HepG2 (cell line): ENCODE data around the gene MIB2. TPM values are rescaled to one million over a fixed set of nuclear protein-coding genes. Genes with fewer than 3 reads are reported as not detected.

Source experiments
- BCL6 ChIP-seq: IDR thresholded peaks from 2 replicates; pipeline ENCODE4 v1.6.1; 2016; ENCODE audit warnings: missing genetic modification reagents, missing compliant biosample characterization
- CBX2 ChIP-seq, 2 experiments: fragments of 200-600 bp in 1 of 2; sonication (generic); formaldehyde crosslinking in 1 of 2; IDR thresholded peaks; 2 replicates each; pipeline versions ENCODE4 v1.7.0 to v1.8.1; 2018 to 2022; ENCODE audit warnings: low read depth in 2 of 2, low read length in 1 of 2, mild to moderate bottlenecking in 1 of 2, missing genetic modification reagents in 1 of 2
- EED ChIP-seq: sonication (generic); formaldehyde crosslinking; IDR thresholded peaks from 2 replicates; pipeline ENCODE4 v1.5.0; 2020; ENCODE audit warnings: mild to moderate bottlenecking, missing genetic modification reagents
- ELF1 ChIP-seq: sonication (generic); formaldehyde crosslinking; IDR thresholded peaks from 2 replicates; pipeline ENCODE4 v1.4.0; 2020; ENCODE audit warnings: missing genetic modification reagents
- FOSL1 ChIP-seq: sonication (generic); formaldehyde crosslinking; IDR thresholded peaks from 2 replicates; pipeline ENCODE4 v1.9.0; 2021; ENCODE audit warnings: missing genetic modification reagents, borderline replicate concordance
- HDAC1 ChIP-seq: sonication (generic); formaldehyde crosslinking; IDR thresholded peaks from 2 replicates; pipeline ENCODE4 v1.5.1; 2020; ENCODE audit warnings: mild to moderate bottlenecking, missing genetic modification reagents
- HIVEP1 ChIP-seq: sonication (generic); formaldehyde crosslinking; IDR thresholded peaks from 2 replicates; pipeline ENCODE4 v1.4.0; 2020; ENCODE audit warnings: mild to moderate bottlenecking, missing genetic modification reagents
- JUNB ChIP-seq: sonication (generic); formaldehyde crosslinking; IDR thresholded peaks from 2 replicates; pipeline ENCODE4 v1.8.0; 2022; ENCODE audit warnings: missing genetic modification reagents, mild to moderate bottlenecking, borderline replicate concordance
- MAZ ChIP-seq, 2 experiments: sonication (generic) in 1 of 2; formaldehyde crosslinking in 1 of 2; IDR thresholded peaks; 2 replicates each; pipeline versions ENCODE4 v1.5.0 to v1.6.1; 2012 to 2020; ENCODE audit warnings: low read depth in 2 of 2, mild to moderate bottlenecking in 2 of 2, borderline replicate concordance in 1 of 2, improper control_type of control experiment in 1 of 2, low read length in 1 of 2, missing genetic modification reagents in 1 of 2, moderate library complexity in 1 of 2
- MTA1 ChIP-seq: sonication (generic); formaldehyde crosslinking; IDR thresholded peaks from 2 replicates; pipeline ENCODE4 v1.4.0; 2020; ENCODE audit warnings: missing genetic modification reagents, mild to moderate bottlenecking, borderline replicate concordance
- ZBTB10 ChIP-seq: sonication (generic); formaldehyde crosslinking; IDR thresholded peaks from 2 replicates; pipeline ENCODE4 v1.4.0; 2020; ENCODE audit warnings: missing genetic modification reagents, borderline replicate concordance
- ZC3H13 ChIP-seq: sonication (generic); formaldehyde crosslinking; IDR thresholded peaks from 2 replicates; pipeline ENCODE4 v1.8.1; 2023; ENCODE audit warnings: mild to moderate bottlenecking, missing genetic modification reagents, moderate library complexity
- ZKSCAN1 ChIP-seq: fragments of 150-350 bp; IDR thresholded peaks from 2 replicates; pipeline ENCODE4 v1.6.1; 2014; ENCODE audit warnings: low read length
- ZNF260 ChIP-seq: sonication (generic); formaldehyde crosslinking; IDR thresholded peaks from 2 replicates; pipeline ENCODE4 v1.4.0; 2020; ENCODE audit warnings: missing genetic modification reagents, low read depth, mild to moderate bottlenecking, borderline replicate concordance
- ZNF292 ChIP-seq: sonication (generic); formaldehyde crosslinking; IDR thresholded peaks from 2 replicates; pipeline ENCODE4 v1.8.1; 2022; ENCODE audit warnings: mild to moderate bottlenecking, low read depth, missing genetic modification reagents, borderline replicate concordance
- ZNF296 ChIP-seq: sonication (generic); formaldehyde crosslinking; conservative IDR thresholded peaks from 2 replicates; pipeline ENCODE4 v1.5.0; 2020; ENCODE audit warnings: mild to moderate bottlenecking, missing genetic modification reagents
- ZNF589 ChIP-seq: sonication (generic); formaldehyde crosslinking; conservative IDR thresholded peaks from 2 replicates; pipeline ENCODE4 v1.8.0; 2022; ENCODE audit warnings: mild to moderate bottlenecking, moderate library complexity, missing genetic modification reagents
- ZNF605 ChIP-seq: sonication (generic); formaldehyde crosslinking; IDR thresholded peaks from 2 replicates; pipeline ENCODE4 v1.8.0; 2022; ENCODE audit warnings: mild to moderate bottlenecking, missing genetic modification reagents
- ZNF790 ChIP-seq: sonication (generic); formaldehyde crosslinking; IDR thresholded peaks from 2 replicates; pipeline ENCODE4 v1.8.0; 2022; ENCODE audit warnings: missing genetic modification reagents, mild to moderate bottlenecking, borderline replicate concordance
- polyA plus RNA-seq, 8 experiments: library from polyadenylated mRNA; depleted of rRNA in 3 of 8; stranded (reverse) in 7 of 8; unstranded in 1 of 8; fragments of >200 nt; fragmentation: Illumina TruSeq in 4 of 8; extraction: Trizol in 4 of 8; gene quantifications; 2 replicates each; pipeline versions ENCODE4 v1.2.1 to v1.2.3, GENCODE V29; 2011 to 2016; ENCODE audit warnings: low read depth in 4 of 8, missing spikeins in 1 of 8, mixed read lengths in 1 of 8; ENCODE audit not compliant: insufficient read depth in 1 of 8
- total RNA-seq, 5 experiments: library from RNA; depleted of rRNA; stranded (reverse); fragments of >200 nt; fragmentation: Illumina TruSeq; extraction: Trizol; gene quantifications; 2 replicates each; pipeline ENCODE4 v1.2.3, GENCODE V29; 2016; ENCODE audit warnings: low read depth in 1 of 5
- TF ChIP-seq, protein P1 (sequence below): sonication (generic); formaldehyde crosslinking; conservative IDR thresholded peaks from 2 replicates; pipeline ENCODE4 v1.8.1; 2023; ENCODE audit warnings: missing genetic modification reagents
- TF ChIP-seq, protein P2 (sequence below): sonication (generic); formaldehyde crosslinking; IDR thresholded peaks from 2 replicates; pipeline ENCODE4 v1.4.0; 2020; ENCODE audit warnings: missing genetic modification reagents

Gene MIB2
- total and polyA plus RNA-seq, 2 of the 13 experiments (the other 11 are each of a cell fraction or from before 2014, with no cell fraction given) = 19.9 to 30.4 TPM

DNA sequence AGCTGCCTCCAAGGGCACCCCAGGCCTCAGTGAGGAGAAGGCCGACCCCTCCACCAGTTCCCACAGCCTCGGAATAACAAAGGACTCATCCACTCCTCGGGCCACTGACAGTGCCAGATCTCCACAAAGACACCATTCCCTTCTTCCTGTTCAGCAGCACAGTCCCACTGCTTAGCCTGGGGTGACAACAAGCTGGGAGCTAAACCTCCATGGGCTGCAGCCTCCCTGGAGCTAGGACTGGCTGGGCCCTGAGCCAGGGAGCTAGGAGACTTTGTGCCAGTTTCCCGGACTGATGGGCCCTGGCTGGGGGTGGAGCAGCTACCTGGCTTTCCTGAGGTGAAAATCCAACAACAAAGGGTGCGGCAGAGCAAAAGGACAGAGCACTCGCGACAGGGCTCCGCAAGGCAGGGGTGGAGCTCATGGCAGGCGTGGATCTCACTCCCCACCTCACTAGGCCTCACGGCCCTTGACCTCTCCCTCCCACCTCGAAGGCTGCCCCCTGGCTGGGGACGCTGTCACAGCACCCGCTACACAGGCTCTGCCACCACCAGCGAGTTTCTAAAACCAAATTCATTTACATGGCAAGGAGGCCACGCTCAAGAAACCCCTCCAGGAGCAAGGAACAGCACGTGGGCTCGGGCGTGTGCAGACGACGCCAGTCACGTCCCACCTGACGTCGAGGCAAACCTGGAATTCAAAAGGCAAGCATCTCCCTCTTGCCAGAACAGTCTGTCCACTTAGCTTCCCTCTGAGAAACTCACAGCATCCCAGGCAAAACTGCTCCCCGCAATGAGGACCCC, 63.5 kb downstream of the MIB2 start (continued):
- TF ChIP-seq, protein P1, sequence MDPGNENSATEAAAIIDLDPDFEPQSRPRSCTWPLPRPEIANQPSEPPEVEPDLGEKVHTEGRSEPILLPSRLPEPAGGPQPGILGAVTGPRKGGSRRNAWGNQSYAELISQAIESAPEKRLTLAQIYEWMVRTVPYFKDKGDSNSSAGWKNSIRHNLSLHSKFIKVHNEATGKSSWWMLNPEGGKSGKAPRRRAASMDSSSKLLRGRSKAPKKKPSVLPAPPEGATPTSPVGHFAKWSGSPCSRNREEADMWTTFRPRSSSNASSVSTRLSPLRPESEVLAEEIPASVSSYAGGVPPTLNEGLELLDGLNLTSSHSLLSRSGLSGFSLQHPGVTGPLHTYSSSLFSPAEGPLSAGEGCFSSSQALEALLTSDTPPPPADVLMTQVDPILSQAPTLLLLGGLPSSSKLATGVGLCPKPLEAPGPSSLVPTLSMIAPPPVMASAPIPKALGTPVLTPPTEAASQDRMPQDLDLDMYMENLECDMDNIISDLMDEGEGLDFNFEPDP (CRISPR knock-in tag) = no peak
- no peak for TF ChIP-seq ZNF260 (CRISPR knock-in tag)
- 0 out of 2 replicates have a peak, but pooled peaks have one; percentile 49 for TF ChIP-seq ZC3H13
- TF ChIP-seq ZBTB10 (CRISPR knock-in tag) = no peak
- no peak for TF ChIP-seq ZKSCAN1
- TF ChIP-seq ZNF292 (CRISPR knock-in tag) = no peak; the same call in 1 of the 2 replicates
- TF ChIP-seq MAZ (IDR thresholded peaks at IDR 0.05; ENCODE audit: borderline replicate concordance, low read depth, low read length) = peak; percentile 70; the same call in 1 of the 2 replicates
- TF ChIP-seq MAZ (CRISPR knock-in tag; IDR thresholded peaks at IDR 0.05; ENCODE audit: low read depth) = peak; percentile 50; the same call in 1 of the 2 replicates
- TF ChIP-seq CBX2 (IDR thresholded peaks at IDR 0.05; ENCODE audit: low read depth, low read length) = no peak
- no peak for TF ChIP-seq CBX2 (CRISPR knock-in tag; IDR thresholded peaks at IDR 0.05; ENCODE audit: low read depth)
- peak; percentile 48 for TF ChIP-seq ELF1 (CRISPR knock-in tag)
- peak; percentile 75 for TF ChIP-seq HDAC1 (CRISPR knock-in tag)
- no peak for TF ChIP-seq ZNF790 (CRISPR knock-in tag)
- no peak for TF ChIP-seq FOSL1 (CRISPR knock-in tag)
- peak; percentile 96; the same call in 1 of the 2 replicates for TF ChIP-seq MTA1
- TF ChIP-seq, protein P2, sequence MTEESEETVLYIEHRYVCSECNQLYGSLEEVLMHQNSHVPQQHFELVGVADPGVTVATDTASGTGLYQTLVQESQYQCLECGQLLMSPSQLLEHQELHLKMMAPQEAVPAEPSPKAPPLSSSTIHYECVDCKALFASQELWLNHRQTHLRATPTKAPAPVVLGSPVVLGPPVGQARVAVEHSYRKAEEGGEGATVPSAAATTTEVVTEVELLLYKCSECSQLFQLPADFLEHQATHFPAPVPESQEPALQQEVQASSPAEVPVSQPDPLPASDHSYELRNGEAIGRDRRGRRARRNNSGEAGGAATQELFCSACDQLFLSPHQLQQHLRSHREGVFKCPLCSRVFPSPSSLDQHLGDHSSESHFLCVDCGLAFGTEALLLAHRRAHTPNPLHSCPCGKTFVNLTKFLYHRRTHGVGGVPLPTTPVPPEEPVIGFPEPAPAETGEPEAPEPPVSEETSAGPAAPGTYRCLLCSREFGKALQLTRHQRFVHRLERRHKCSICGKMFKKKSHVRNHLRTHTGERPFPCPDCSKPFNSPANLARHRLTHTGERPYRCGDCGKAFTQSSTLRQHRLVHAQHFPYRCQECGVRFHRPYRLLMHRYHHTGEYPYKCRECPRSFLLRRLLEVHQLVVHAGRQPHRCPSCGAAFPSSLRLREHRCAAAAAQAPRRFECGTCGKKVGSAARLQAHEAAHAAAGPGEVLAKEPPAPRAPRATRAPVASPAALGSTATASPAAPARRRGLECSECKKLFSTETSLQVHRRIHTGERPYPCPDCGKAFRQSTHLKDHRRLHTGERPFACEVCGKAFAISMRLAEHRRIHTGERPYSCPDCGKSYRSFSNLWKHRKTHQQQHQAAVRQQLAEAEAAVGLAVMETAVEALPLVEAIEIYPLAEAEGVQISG = peak; percentile 77
- no peak for TF ChIP-seq EED (CRISPR knock-in tag)
- peak; percentile 46; the same call in 1 of the 2 replicates for TF ChIP-seq BCL6 (CRISPR knock-in tag)
- TF ChIP-seq ZNF605 (CRISPR knock-in tag) = 0 out of 2 replicates have a peak, but pooled peaks have one; percentile 55
- TF ChIP-seq ZNF296 (CRISPR knock-in tag) = 0 out of 2 replicates have a peak, but pooled peaks have one; percentile 2
- peak; percentile 70; the same call in 1 of the 2 replicates for TF ChIP-seq HIVEP1 (CRISPR knock-in tag)
- 0 out of 2 replicates have a peak, but pooled peaks have one; percentile 31 for TF ChIP-seq ZNF589 (CRISPR knock-in tag)
- TF ChIP-seq JUNB (CRISPR knock-in tag) = no peak
